ENCODE measurements around the gene CDR2L. TPM values are rescaled to one million over a fixed set of nuclear protein-coding genes. Genes with fewer than 3 reads are reported as not detected.
"Not testable (repeated sequence)": the region's sequence is repeated elsewhere in the genome, so short reads cannot be mapped to it uniquely, and the experiment has no call there.

Gene CDR2L
- polyA plus RNA-seq, 1 experiment: 19.6 TPM

- no peak for TF ChIP-seq CTCF (IDR thresholded peaks at IDR 0.05; ENCODE audit: insufficient read depth, low read depth, low read length)
- peaks cover 26% of the 10 kb centered on the region for H3K36me3 ChIP-seq (ENCODE audit: control insufficient read depth, insufficient read depth, low read length)
- no peak for DNase-seq (ENCODE audit: low read depth)
- CTCF ChIA-PET: interaction anchor here (0.9 to 2.2 kb wide), 3 partner anchors 9 to 44 kb away, joined by 5 to 14 read pairs (median 7); no protein-coding TSS in a partner anchor
- no peak overlapping the region for H3K4me3 ChIP-seq (ENCODE audit: low read depth, low read length)
- POLR2A ChIA-PET: no interaction called here
- H3K27me3 ChIP-seq (ENCODE audit: control insufficient read depth, insufficient read depth, low read length): no peaks in the 10 kb centered on the region
Observed at GRCh38 chr17:75005291-75005690, 17.9 kb downstream of the CDR2L start.

GRCh38 chr17:75006084-75006483, 18.7 kb downstream of the CDR2L start:
- CTCF ChIA-PET: interaction anchor here (1.7 to 2.2 kb wide), 2 partner anchors 10 to 45 kb away, joined by 7 to 14 read pairs; no protein-coding TSS in a partner anchor
- DNase-seq (ENCODE audit: low read depth); H3K4me3 ChIP-seq (ENCODE audit: low read depth, low read length); POLR2A ChIA-PET; H3K27me3 ChIP-seq (ENCODE audit: control insufficient read depth, insufficient read depth, low read length): not testable (repeated sequence)
- H3K36me3 ChIP-seq (ENCODE audit: control insufficient read depth, insufficient read depth, low read length): peaks cover 26% of the 10 kb centered on the region

GRCh38 chr17:75006653-75007052, 19.2 kb downstream of the CDR2L start:
- no peak for DNase-seq (ENCODE audit: low read depth)
- TF ChIP-seq CTCF (IDR thresholded peaks at IDR 0.05; ENCODE audit: insufficient read depth, low read depth, low read length): no peak
- H3K27me3 ChIP-seq (ENCODE audit: control insufficient read depth, insufficient read depth, low read length): no peaks in the 10 kb centered on the region
- peaks cover 21% of the 10 kb centered on the region for H3K36me3 ChIP-seq (ENCODE audit: control insufficient read depth, insufficient read depth, low read length)
- CTCF ChIA-PET: interaction anchor here (1.7 kb wide), 1 partner anchor 46 kb away, joined by 14 read pairs; no protein-coding TSS in a partner anchor
- POLR2A ChIA-PET: no interaction called here
- H3K4me3 ChIP-seq (ENCODE audit: low read depth, low read length): no peak overlapping the region

GRCh38 chr17:75008373-75008772, 20.9 kb downstream of the CDR2L start:
- no peak for DNase-seq (ENCODE audit: low read depth)
- ChIA-PET POLR2A (interaction anchor here (0.8 kb wide), 1 partner anchor 1581 kb away, joined by 4 read pairs; no protein-coding TSS in a partner anchor), CTCF (interaction anchor here (0.5 to 1.1 kb wide), 3 partner anchors 9 to 123 kb away, joined by 3 to 5 read pairs (median 4); no protein-coding TSS in a partner anchor)
- Histone ChIP-seq H3K4me3 (ENCODE audit: low read depth, low read length) (no peak overlapping the region), H3K36me3 (ENCODE audit: control insufficient read depth, insufficient read depth, low read length) (peaks cover 14% of the 10 kb centered on the region), H3K27me3 (ENCODE audit: control insufficient read depth, insufficient read depth, low read length) (no peaks in the 10 kb centered on the region)
- no peak for TF ChIP-seq CTCF (IDR thresholded peaks at IDR 0.05; ENCODE audit: insufficient read depth, low read depth, low read length)

- no peak for TF ChIP-seq CTCF (IDR thresholded peaks at IDR 0.05; ENCODE audit: insufficient read depth, low read depth, low read length)
- CTCF ChIA-PET: interaction anchor here (0.5 to 4.8 kb wide), 3 partner anchors 10 to 47 kb away, joined by 3 to 52 read pairs (median 5); no protein-coding TSS in a partner anchor
- Histone ChIP-seq H3K27me3 (ENCODE audit: control insufficient read depth, insufficient read depth, low read length) (no peaks in the 10 kb centered on the region), H3K4me3 (ENCODE audit: low read depth, low read length) (no peak overlapping the region), H3K36me3 (ENCODE audit: control insufficient read depth, insufficient read depth, low read length) (peaks cover 10% of the 10 kb centered on the region)
- DNase-seq (ENCODE audit: low read depth): no peak
- POLR2A ChIA-PET: interaction anchor here (0.8 kb wide), 1 partner anchor 1580 kb away, joined by 4 read pairs; no protein-coding TSS in a partner anchor
Observed at GRCh38 chr17:75009139-75009724, 21.8 kb downstream of the CDR2L start.

Data from BJ (cell line).